Mammary epithelial cell (primary cell): ENCODE results near the gene AHCTF1.

ENCODE experiments used
- CTCF ChIP-seq, 2 donors: IDR thresholded peaks in 1 of 2; conservative IDR thresholded peaks in 1 of 2; 2 replicates each; pipeline ENCODE4 v1.5.1; 2011 to 2012; ENCODE audit warnings: inconsistent platforms in 2 of 2, low read length in 2 of 2, mild to moderate bottlenecking in 2 of 2, control low read depth in 1 of 2, low read depth in 1 of 2; ENCODE audit not compliant: insufficient read depth in 1 of 2; ENCODE audit errors: extremely low read depth in 1 of 2
- EZH2 ChIP-seq: IDR thresholded peaks from 2 replicates; pipeline ENCODE4 v1.6.1; 2012; ENCODE audit warnings: low read length, inconsistent platforms, borderline replicate concordance

DNA sequence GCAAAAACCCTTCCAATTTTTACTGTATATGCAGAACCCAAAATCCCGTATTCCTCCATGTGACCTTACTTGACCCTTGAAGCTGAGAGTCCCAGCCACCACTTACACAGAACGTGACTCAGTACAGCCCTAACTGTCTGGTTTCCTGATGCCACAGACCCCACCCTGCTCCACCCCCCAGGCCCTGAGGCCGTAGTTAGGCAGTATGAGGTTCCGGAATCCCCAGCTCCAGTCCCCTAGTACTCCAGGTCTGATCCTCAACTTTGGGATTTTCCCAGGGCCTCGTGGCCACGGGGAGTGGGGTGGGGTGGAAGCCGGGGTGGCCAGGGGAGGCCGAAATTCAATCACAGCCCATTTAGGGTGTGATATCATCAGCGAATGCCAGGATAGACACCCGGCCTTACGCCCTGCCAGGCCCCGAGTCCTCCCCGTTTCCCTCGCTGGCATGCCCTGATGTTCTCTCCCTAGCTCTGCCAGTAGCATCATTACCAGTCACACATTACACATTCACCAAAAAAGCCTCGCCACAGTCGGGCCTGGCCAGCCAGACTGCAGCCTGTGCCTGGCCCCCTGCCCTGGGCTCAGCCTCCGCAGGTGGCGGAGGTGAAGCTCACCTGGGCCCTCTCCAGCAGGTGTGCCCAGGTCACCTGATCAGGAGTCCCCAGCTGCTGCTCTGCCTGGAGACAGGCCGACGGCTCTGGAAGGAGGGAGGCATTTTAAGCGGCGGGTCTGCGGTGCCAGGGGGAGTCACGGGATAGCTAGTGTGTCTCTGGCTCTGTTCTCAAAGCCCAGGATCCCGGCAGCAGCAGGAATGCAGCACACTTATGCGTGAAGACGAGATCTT lies 136.7 kb downstream of the AHCTF1 start:
- no peak for TF ChIP-seq EZH2
- no peak for TF ChIP-seq CTCF (conservative IDR thresholded peaks at IDR 0.05 in 1 of 2, IDR thresholded peaks at IDR 0.05 in 1 of 2; ENCODE audit: extremely low read depth in 1 of 2, insufficient read depth in 1 of 2, low read depth in 1 of 2, low read length in 2 of 2)
